ENCODE data around the gene ANKLE1.

GRCh38 chr19:17296976-17297375 lies 15.3 kb downstream of the ANKLE1 start:
- TF ChIP-seq CTCF (IDR thresholded peaks at IDR 0.05; ENCODE audit: extremely low read depth in 1 of 2, insufficient read depth in 1 of 2, low read depth in 1 of 2, low read length in 2 of 2) (no peak), POLR2A (IDR thresholded peaks at IDR 0.05; ENCODE audit: low read depth, low read length) (no peak)
